ENCODE results near the gene ERCC5.

Gene ERCC5

DNA sequence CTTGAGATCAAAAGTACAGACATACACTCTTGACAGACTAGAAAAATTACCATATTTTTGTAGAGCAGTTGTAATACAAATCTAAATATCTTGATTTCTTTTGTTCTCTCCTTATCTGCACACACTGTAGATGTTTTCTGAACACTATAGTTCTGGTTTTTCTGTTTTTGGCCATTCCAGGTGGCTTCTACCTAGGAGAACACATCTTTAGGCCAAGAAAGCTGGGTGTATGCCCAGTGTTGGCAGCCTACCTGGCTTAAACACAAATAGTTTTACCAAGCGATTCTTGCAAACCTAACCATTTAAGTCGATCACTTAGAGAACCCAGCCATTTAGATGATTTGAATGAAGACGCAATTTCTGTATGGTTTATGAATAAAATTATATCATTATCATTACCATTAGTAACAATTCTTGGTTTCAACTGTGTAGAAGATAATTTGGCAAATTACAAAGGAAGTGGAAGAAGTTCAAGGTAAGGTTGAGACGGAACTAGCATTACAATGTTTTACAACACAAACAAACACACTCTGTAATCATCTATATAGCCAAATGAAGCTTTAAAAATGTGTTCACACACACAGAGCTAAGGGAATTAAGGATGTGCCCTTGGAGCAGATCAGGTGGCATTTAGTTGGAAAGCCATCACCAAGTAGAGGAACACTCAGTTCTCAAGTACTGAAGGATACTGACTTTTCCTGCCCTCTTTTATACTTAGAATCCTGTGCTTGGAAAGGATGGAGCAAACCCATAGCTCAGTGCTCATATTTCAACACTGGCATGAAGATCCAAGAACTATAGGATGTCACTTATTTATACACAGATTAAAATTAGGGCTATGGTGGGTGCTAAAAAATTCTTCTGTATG, 36.2 kb downstream of the ERCC5 start:
- no peak for DNase-seq (ENCODE audit: low read depth, low spot score)

DNA sequence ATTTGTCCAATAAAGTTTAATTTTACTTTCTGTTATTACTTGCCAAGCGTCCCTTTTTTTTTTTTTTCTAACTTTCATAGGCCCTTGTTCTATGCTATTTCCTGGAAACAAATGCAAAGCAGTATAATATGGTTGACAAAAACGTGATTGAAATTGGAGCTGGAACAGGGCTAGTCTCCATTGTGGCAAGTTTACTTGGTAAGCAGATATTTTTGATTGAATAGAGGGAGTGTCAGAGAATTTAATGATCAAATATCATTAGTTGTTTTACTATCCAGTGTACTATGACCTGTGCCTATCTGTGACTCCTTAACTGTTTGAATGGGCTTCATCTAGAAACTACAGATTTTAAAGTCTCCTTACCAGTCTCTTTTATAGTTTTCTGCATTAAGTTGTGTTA, 46.7 kb downstream of the ERCC5 start:
- DNase-seq (ENCODE audit: low read depth, low spot score), result no peak

- DNase-seq (ENCODE audit: low read depth, low spot score), result no peak
Observed at GRCh38 chr13:102897371-102898138, 51.7 kb downstream of the ERCC5 start.

DNA sequence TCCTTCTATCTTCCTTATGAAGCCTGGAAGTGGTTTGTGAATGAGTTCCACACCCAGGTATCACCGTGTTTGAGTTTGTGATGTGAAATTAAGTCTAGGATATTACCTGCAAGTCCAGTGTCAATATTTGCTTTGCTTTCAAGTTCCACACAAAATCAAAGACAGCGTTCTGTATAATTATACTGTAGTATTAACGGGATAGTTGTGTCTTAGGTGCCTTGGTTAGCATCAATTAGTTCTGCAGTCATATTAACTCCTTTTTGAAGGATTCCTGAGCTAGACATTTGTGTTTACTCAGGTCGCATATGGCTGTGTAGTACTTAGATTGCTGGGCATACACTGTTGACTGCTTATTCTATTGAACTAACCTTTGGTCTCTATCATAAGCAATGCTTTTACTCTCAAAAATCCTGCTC, 54.4 kb downstream of the ERCC5 start:
- DNase-seq (ENCODE audit: low read depth, low spot score), result no peak

DNA sequence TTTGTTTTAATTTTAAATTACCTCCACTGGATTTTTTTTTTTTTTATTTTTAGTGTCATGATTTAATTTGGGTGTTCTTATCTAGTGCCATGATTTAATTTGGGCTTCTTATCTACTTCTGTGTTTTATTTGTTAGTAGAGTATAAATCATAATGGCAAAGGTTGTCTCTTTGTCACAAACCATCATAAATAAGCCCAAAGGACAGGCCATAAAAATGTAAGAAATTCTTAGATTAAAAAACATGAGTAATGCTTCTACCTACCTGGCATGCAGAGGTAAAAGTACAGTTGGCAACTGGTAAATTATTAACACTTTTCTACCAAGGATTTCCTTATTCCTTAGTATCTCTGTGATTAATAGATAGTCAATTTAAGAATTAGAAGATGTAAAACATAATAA, 55.2 kb downstream of the ERCC5 start:
- DNase-seq (ENCODE audit: low read depth, low spot score), result no peak

DNA sequence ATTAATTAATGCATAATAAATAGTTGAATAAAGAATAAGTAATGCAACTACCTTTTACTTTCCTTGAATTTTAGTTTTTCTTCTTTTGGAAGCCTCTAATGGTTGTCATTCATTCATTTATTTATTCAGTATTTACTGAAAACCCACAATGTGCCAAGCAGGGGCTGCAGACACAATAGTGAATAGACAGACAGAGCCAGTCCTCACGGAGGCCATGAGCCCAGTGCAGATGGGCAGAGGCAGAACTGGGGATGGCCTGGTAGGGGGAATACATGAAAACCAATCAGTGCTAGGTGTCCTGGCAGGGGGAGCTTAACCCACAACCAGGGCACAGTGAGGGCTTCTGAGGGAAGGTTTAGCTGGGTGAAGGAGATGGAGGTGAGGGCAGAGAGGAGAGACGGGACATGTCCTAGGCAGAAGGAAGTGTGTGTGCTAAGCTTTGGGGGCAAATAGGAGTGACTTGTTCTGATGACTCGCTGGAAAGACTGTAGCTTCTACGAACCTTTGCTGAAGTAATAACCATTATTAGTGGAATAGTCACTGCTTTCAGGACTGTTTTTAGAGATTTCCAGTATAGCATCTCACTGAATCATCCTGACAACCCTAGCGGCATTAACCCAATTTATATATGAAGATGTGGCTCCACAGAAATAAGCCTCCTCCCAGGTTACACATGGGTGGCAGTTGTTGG, 55.9 kb downstream of the ERCC5 start:
- DNase-seq (ENCODE audit: low read depth, low spot score), result no peak

DNA sequence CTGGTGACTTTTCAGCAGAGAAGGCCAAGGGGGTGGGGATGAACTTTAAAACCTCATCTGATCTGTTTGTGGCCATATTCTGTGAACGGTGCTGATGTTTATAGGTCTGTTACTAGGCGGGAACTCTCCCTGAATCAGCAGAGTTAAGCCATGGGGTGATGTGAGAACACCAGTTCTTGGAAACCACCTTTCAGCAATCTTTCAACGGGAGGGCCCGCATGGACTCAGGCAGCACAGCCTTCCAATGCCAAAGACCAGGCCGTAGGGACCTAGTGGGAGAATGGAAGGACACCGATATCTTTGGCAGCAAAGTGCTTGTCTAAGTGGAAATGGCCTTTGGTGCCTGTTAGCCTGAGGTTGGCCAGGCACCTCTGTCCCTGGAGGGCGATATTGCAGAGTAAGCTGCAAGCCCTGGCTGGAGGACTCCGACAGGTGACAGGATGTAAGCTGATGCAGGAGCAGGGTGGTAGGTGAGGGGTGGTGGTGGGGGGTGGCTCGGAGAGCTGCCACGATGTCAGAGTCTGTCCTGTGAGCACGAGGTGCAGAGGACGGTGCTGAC, 57.0 kb downstream of the ERCC5 start:
- DNase-seq (ENCODE audit: low read depth, low spot score), result no peak

DNA sequence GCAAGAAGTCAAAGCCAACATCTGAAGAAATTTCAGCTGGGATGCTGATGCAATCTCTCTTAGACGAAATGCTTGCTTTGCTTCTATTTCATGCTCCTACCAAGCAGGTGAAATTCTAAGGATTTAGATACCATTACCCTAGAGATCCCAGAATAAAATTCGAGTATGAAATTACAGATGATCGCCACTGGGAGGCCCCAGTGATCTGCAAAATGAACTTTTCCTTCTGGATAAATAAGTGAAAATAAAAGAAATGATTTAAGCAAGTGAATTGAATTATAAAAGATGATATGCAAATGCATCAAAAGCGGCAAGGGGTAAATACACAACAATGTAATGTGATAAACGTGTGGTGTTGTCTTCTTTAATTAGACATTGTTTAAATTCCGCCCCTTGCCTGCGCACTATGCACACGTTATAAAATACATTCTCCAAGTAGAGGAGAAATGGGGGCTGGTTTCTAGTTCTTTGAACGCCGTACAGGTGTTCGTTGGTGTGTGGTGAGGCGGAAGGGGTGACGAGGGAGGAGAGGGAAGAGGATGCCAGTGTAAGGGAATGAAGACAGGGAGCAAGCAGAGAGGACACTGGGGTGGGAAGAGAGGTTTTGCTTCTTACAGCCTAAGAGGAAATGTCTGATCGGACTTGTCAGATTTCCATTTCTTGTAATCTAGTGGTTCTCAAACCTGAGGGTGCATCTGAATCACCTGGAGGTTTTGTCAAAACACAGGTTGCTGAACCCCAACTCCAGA, 58.0 kb downstream of the ERCC5 start:
- DNase-seq (ENCODE audit: low read depth, low spot score), result no peak

DNA sequence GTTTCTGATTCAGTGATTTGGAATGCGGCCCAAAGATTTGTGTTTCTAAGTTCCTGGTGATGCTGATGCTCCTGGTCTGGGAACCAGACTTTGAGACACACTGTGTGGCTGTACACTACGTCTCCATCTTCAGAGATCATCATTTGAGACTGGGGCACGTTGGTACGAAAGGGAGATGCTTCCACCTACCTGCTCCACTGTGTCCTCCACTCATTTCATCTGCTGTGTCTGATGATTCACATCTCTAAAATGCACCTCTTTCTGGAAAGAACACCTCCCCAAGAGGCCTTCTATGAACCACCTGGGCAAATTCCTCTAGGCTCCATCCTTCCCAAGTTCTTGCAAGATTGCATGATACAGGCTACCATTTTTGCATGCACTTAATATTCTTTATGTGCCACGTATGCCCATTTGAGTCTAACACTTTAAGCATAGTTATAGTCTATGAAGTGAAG, 58.6 kb downstream of the ERCC5 start:
- DNase-seq (ENCODE audit: low read depth, low spot score), result no peak

DNA sequence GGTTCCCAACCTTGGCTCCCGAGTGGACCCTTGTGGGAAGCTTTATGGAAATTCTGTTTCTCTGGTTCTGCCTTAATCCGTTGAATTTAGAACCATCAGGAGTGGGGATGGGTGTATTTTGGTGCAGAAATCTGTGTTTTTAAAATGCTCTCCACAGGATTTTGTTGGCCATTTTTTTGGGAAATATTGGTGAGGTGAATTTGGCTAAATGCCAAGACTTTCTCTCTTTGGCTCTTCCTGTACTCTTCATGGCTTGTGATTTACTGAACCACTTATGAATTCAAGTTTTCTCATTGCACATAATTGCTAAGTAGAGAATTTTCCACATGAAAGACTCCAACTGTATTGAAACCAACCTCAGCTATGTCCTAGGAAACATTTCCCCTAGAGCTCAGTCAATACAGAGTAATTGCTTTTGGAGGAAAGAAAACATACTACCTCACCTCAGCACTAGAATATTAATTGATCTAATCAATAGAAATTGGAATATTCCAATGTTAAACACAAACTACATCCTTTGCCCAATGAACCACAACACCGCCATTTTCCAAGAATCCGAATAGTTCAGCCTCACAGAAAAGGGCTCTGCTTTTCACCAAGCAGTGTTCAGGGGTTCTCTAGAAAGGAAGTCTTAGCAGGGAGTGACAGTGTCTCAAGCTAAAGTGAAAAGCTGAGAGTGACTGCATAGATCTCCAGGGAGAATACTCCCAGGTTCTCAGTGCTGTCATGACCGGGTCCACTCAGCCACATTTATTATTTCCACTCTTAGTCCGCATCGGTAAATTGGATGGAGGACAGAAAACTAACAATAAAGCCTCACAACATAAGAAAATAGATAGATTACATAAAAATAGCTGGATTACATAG, 60.3 kb downstream of the ERCC5 start:
- no peak for DNase-seq (ENCODE audit: low read depth, low spot score)

DNA sequence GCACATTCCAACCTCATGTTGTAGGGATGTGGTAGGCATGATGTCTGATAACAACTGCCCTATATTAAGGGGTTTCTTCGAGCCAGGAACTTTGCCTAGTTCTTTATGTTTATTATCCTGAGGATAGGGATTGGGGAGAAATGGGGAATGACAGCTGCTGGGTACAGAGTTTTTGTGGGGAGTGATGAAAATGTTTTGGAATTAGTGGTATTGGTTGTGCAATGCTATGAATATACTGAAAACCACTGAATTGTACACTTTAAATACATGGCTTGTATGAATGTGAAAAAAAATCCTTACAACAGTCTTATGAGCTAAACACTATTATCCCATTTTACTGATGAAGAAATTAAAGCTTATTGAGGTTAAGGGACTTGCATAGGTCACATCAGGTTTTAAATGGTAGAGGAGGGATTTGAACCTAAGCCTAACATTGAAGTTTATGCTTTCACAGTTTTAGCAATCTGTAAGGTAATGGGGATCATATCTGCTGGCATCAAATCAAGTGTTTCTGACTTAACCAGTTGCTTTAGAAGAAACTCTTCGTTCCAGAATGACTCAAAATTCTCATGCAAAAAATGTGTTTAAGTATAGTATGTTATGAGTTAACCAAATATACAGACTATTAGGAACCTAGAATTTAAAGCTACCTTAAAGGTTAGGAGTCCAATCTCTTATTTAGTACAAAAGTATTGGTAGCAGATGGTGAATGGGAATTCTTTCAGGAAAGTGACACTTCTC, 61.4 kb downstream of the ERCC5 start:
- DNase-seq (ENCODE audit: low read depth, low spot score), result no peak

GRCh38 chr13:102907886-102908515, 62.2 kb downstream of the ERCC5 start:
- no peak for DNase-seq (ENCODE audit: low read depth, low spot score)

DNA sequence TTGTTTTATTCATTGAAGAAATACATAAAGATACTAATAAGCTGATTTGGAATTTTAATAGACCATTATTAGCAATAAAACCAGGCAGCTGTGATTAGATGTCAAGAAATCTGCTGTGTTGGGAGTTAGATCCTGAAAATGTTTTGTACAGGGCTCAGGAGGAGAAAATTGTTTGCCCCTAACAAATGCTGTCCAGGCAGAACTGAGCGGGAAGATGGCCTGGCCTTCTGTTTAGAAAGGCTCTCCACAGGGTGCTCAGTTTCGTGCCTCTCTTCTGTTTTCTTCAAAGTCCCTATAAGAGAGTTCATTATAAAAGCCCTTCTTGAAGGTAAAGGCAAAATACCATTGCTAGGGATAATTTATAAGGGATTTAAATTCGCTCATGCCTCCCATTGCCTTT, 64.1 kb downstream of the ERCC5 start:
- no peak for DNase-seq (ENCODE audit: low read depth, low spot score)

DNA sequence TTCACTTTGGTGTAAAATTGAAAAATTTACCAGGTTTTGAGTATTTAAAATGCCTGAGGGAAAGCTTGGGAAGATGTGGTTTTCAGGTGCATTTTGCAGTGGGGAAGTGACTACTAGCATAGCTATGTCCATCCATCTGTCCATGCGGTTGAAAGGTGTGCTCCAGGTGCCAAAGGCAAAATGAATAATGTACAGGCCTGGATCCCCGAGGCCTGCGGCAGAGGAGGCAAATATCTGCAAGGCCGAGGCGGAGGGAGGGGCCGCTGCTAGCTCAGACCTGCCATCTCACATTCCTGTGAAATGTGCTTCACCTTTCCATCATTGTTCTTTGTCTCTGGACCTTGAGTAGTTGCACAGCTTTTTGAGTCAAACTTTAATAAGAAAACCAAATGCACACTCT, 65.5 kb downstream of the ERCC5 start:
- no peak for DNase-seq (ENCODE audit: low read depth, low spot score)

GRCh38 chr13:102912599-102912998, 66.8 kb downstream of the ERCC5 start:
- DNase-seq (ENCODE audit: low read depth, low spot score), result no peak

GRCh38 chr13:102913914-102914313, 68.1 kb downstream of the ERCC5 start:
- DNase-seq (ENCODE audit: low read depth, low spot score), result no peak

GRCh38 chr13:102914339-102914930, 68.6 kb downstream of the ERCC5 start:
- no peak for DNase-seq (ENCODE audit: low read depth, low spot score)

- no peak for DNase-seq (ENCODE audit: low read depth, low spot score)
Observed at GRCh38 chr13:102915393-102915930, 69.6 kb downstream of the ERCC5 start.
